ENCODE results near the gene NR4A1. TPM values are rescaled to one million over a fixed set of nuclear protein-coding genes. Genes with fewer than 3 reads are reported as not detected.
A peak's percentile ranks its signal among the peaks of the same experiment; 100 is the strongest.

Gene NR4A1
- polyA plus RNA-seq, 1 experiment = 18.6 TPM

- peaks cover 21% of the 10 kb centered on the region for H3K36me3 ChIP-seq (ENCODE audit: control insufficient read depth, insufficient read depth, low read length)
- ChIA-PET POLR2A (interaction anchor here (0.8 to 1.1 kb wide), 2 partner anchors 9 to 22 kb away, joined by 3 to 7 read pairs; no protein-coding TSS in a partner anchor), CTCF (interaction anchor here (1.0 to 25.8 kb wide), 3 partner anchors 10 to 63 kb away, joined by 3 to 974 read pairs (median 15); no protein-coding TSS in a partner anchor)
- no peak overlapping the region for H3K4me3 ChIP-seq (ENCODE audit: low read depth, low read length)
- DNase-seq (ENCODE audit: low read depth) = peak; percentile 40
- no peaks in the 10 kb centered on the region for H3K27me3 ChIP-seq (ENCODE audit: control insufficient read depth, insufficient read depth, low read length)
- no peak for TF ChIP-seq CTCF (IDR thresholded peaks at IDR 0.05; ENCODE audit: insufficient read depth, low read depth, low read length)
These were observed 22.5 kb downstream of the NR4A1 start for GRCh38 chr12:52073531-52074381.

- H3K4me3 ChIP-seq (ENCODE audit: low read depth, low read length) = no peak overlapping the region
- H3K36me3 ChIP-seq (ENCODE audit: control insufficient read depth, insufficient read depth, low read length) = peaks cover 21% of the 10 kb centered on the region
- TF ChIP-seq CTCF (IDR thresholded peaks at IDR 0.05; ENCODE audit: insufficient read depth, low read depth, low read length) = no peak
- CTCF ChIA-PET = interaction anchor here (1.2 to 25.8 kb wide), 3 partner anchors 8 to 71 kb away, joined by 3 to 974 read pairs (median 15); no protein-coding TSS in a partner anchor
- DNase-seq (ENCODE audit: low read depth) = no peak
- POLR2A ChIA-PET = no interaction called here
- H3K27me3 ChIP-seq (ENCODE audit: control insufficient read depth, insufficient read depth, low read length) = no peaks in the 10 kb centered on the region
These were observed 23.9 kb downstream of the NR4A1 start for GRCh38 chr12:52074971-52075724.

- ChIA-PET CTCF (interaction anchor here (25.8 kb wide), 1 partner anchor 47 kb away, joined by 974 read pairs; no protein-coding TSS in a partner anchor), POLR2A (interaction anchor here (0.6 kb wide), 1 partner anchor 49 kb away, joined by 3 read pairs; no protein-coding TSS in a partner anchor)
- DNase-seq (ENCODE audit: low read depth) = no peak
- no peaks in the 10 kb centered on the region for H3K27me3 ChIP-seq (ENCODE audit: control insufficient read depth, insufficient read depth, low read length)
- H3K36me3 ChIP-seq (ENCODE audit: control insufficient read depth, insufficient read depth, low read length) = peaks cover 21% of the 10 kb centered on the region
- no peak for TF ChIP-seq CTCF (IDR thresholded peaks at IDR 0.05; ENCODE audit: insufficient read depth, low read depth, low read length)
- no peak overlapping the region for H3K4me3 ChIP-seq (ENCODE audit: low read depth, low read length)
These were observed 25.6 kb downstream of the NR4A1 start for GRCh38 chr12:52076811-52077210.

- H3K4me3 ChIP-seq (ENCODE audit: low read depth, low read length) = no peak overlapping the region
- CTCF ChIA-PET = interaction anchor here (1.0 to 25.8 kb wide), 3 partner anchors 9 to 49 kb away, joined by 3 to 974 read pairs (median 9); partner anchors contain the start of gene ATG101
- H3K27me3 ChIP-seq (ENCODE audit: control insufficient read depth, insufficient read depth, low read length) = no peaks in the 10 kb centered on the region
- TF ChIP-seq CTCF (IDR thresholded peaks at IDR 0.05; ENCODE audit: insufficient read depth, low read depth, low read length) = no peak
- DNase-seq (ENCODE audit: low read depth) = no peak
- peaks cover 19% of the 10 kb centered on the region for H3K36me3 ChIP-seq (ENCODE audit: control insufficient read depth, insufficient read depth, low read length)
- POLR2A ChIA-PET = no interaction called here
These were observed 27.0 kb downstream of the NR4A1 start for GRCh38 chr12:52078276-52078675.
